Lung (tissue), 12 donors: ENCODE results near the gene GPC5. TPM values are rescaled to one million over a fixed set of nuclear protein-coding genes. Genes with fewer than 3 reads are reported as not detected.

Source experiments
- ATAC-seq: fragments of 200-7000 bp; cut with Tn5 transposase; one replicate; pipeline ENCODE4 v1.9.1; 2020; ENCODE audit warnings: moderate number of reproducible peaks; ENCODE audit not compliant: insufficient read depth, low FRiP score
- DNase-seq, 3 donors: peaks; one replicate each; pipeline ENCODE4 v3.0.0-alpha.2; 2013 to 2017
- H3K27ac ChIP-seq, 2 donors: one replicate each; pipeline ENCODE4 v1.5.1; 2013; ENCODE audit warnings: mild to moderate bottlenecking in 2 of 2, moderate library complexity in 2 of 2, control low read depth in 1 of 2, inconsistent platforms in 1 of 2, low read depth in 1 of 2, low read length in 1 of 2
- H3K27me3 ChIP-seq, 3 donors: one replicate each; pipeline ENCODE4 v1.5.1; 2013; ENCODE audit warnings: low read length in 2 of 3; ENCODE audit not compliant: control insufficient read depth in 3 of 3, insufficient read depth in 3 of 3
- H3K36me3 ChIP-seq, 4 donors: one replicate each; pipeline ENCODE4 v1.5.1; 2013; ENCODE audit warnings: low read length in 4 of 4, mild to moderate bottlenecking in 1 of 4, moderate library complexity in 1 of 4; ENCODE audit not compliant: control insufficient read depth in 4 of 4, insufficient read depth in 4 of 4
- H3K4me1 ChIP-seq, 5 donors: one replicate each; pipeline ENCODE4 v1.5.1; 2013; ENCODE audit warnings: low read length in 5 of 5, mild to moderate bottlenecking in 2 of 5, moderate library complexity in 1 of 5; ENCODE audit not compliant: control insufficient read depth in 5 of 5, insufficient read depth in 5 of 5
- H3K4me3 ChIP-seq: one replicate; pipeline ENCODE4 v1.5.1; 2013; ENCODE audit warnings: mild to moderate bottlenecking, control low read depth, moderate library complexity
- H3K9ac ChIP-seq, 2 donors: one replicate each; pipeline ENCODE4 v1.5.1; 2013; ENCODE audit warnings: low read length in 2 of 2, control low read depth in 1 of 2; ENCODE audit not compliant: insufficient read depth in 1 of 2
- H3K9me3 ChIP-seq, 4 donors: one replicate each; pipeline ENCODE4 v1.5.1; 2013; ENCODE audit warnings: low read length in 3 of 4, mild to moderate bottlenecking in 1 of 4, moderate library complexity in 1 of 4; ENCODE audit not compliant: control insufficient read depth in 4 of 4, insufficient read depth in 3 of 4
- CTCF ChIP-seq: IDR thresholded peaks from 2 replicates; pipeline ENCODE4 v1.5.1; 2012; ENCODE audit warnings: mild to moderate bottlenecking; ENCODE audit errors: control extremely low read depth, extremely low read depth
- WGBS, 2 donors: extraction: QIAGEN DNeasy Blood & Tissue Kit; methylation state at CpG; one replicate each; pipeline ENCODE4 v1.1.7; 2013; 5-methylcytosine and 5-hydroxymethylcytosine counted together
- polyA plus RNA-seq, 2 donors: library from polyadenylated mRNA; stranded (reverse); fragments of 200-250 nt; gene quantifications; one replicate each; pipeline ENCODE4 v1.2.1, GENCODE V29; 2013
- total RNA-seq, 2 donors: library from RNA; depleted of rRNA in 1 of 2; stranded (reverse); fragments of >200 nt in 1 of 2; gene quantifications; one replicate each; pipeline ENCODE4 v1.2.1, GENCODE V29; 2014 to 2021
- donor health status: control.
- donor health status: control.
- donor health status: Bipolar disorder and iron deficiency.
- donor health status: healthy.
- donor health status: DM: yes; HTN: yes; CAD: no.

Gene GPC5
- total and polyA plus RNA-seq, 4 donors: 0.55 to 37.3 (median 4.4) TPM

- H3K4me3 ChIP-seq: no peak overlapping the region
- H3K9ac ChIP-seq: no peak overlapping the region
- ATAC-seq (no peak), DNase-seq (no peak)
- no peak for TF ChIP-seq CTCF
- no peak overlapping the region for H3K27ac ChIP-seq
- no peaks in the 10 kb centered on the region for H3K4me1 ChIP-seq
- H3K27me3 ChIP-seq: no peaks in the 10 kb centered on the region
- WGBS, 2 donors: 78 to 89% methylated on average over 2 of the region's 2 CpGs
- no peaks in the 10 kb centered on the region for H3K36me3 ChIP-seq
- no peaks in the 10 kb centered on the region for H3K9me3 ChIP-seq
Observed at GRCh38 chr13:91965511-91965910, 567.1 kb downstream of the GPC5 start.

- Histone ChIP-seq H3K4me1 (no peaks in the 10 kb centered on the region), H3K9ac (no peak overlapping the region), H3K9me3 (peaks cover 0 to 4% (median 0%) of the 10 kb centered on the region in 4 donors), H3K36me3 (no peaks in the 10 kb centered on the region), H3K27me3 (no peaks in the 10 kb centered on the region), H3K4me3 (no peak overlapping the region), H3K27ac (no peak overlapping the region)
- ATAC-seq: no peak
- no peak for TF ChIP-seq CTCF
- no peak for DNase-seq
Observed at GRCh38 chr13:91978571-91978970, 580.1 kb downstream of the GPC5 start.

GRCh38 chr13:91986761-91987483 is 588.5 kb downstream of the GPC5 start:
- WGBS, 2 donors: 76 to 78% methylated on average over 4 of the region's 4 CpGs
- ATAC-seq (no peak), DNase-seq (no peak)
- H3K9ac ChIP-seq: no peak overlapping the region
- TF ChIP-seq CTCF: no peak
- no peak overlapping the region for H3K4me3 ChIP-seq
- no peaks in the 10 kb centered on the region for H3K9me3 ChIP-seq
- H3K27me3 ChIP-seq: no peaks in the 10 kb centered on the region
- no peak overlapping the region for H3K27ac ChIP-seq
- no peaks in the 10 kb centered on the region for H3K36me3 ChIP-seq
- H3K4me1 ChIP-seq: no peaks in the 10 kb centered on the region

- H3K36me3 ChIP-seq: no peaks in the 10 kb centered on the region
Observed at GRCh38 chr13:91988331-91988730, 589.9 kb downstream of the GPC5 start.

More at GRCh38 chr13:91988331-91988730, 589.9 kb downstream of the GPC5 start:
- DNase-seq (no peak), ATAC-seq (no peak)
- H3K27me3 ChIP-seq: no peaks in the 10 kb centered on the region
- H3K4me1 ChIP-seq: no peaks in the 10 kb centered on the region
- H3K4me3 ChIP-seq: no peak overlapping the region
- 83 to 84% methylated on average over 3 of the region's 3 CpGs for WGBS, 2 donors
- no peak for TF ChIP-seq CTCF
- no peak overlapping the region for H3K27ac ChIP-seq
- no peaks in the 10 kb centered on the region for H3K9me3 ChIP-seq
- H3K9ac ChIP-seq: no peak overlapping the region
